Stimulated activated CD8-positive, alpha-beta memory T cell treated with anti-CD3 and anti-CD28 coated beads, Interleukin-7, amount 100 ng/mL, for 1 hour (primary cell): ENCODE results near the gene ASRGL1.
"Not testable (repeated sequence)": the region's sequence is repeated elsewhere in the genome, so short reads cannot be mapped to it uniquely, and the experiment has no call there.

Source experiments
- DNase-seq, 2 donors: peaks; one replicate each; pipeline ENCODE4 v3.0.0-alpha.2; 2020; ENCODE audit warnings: low read depth in 2 of 2

Gene ASRGL1

DNA sequence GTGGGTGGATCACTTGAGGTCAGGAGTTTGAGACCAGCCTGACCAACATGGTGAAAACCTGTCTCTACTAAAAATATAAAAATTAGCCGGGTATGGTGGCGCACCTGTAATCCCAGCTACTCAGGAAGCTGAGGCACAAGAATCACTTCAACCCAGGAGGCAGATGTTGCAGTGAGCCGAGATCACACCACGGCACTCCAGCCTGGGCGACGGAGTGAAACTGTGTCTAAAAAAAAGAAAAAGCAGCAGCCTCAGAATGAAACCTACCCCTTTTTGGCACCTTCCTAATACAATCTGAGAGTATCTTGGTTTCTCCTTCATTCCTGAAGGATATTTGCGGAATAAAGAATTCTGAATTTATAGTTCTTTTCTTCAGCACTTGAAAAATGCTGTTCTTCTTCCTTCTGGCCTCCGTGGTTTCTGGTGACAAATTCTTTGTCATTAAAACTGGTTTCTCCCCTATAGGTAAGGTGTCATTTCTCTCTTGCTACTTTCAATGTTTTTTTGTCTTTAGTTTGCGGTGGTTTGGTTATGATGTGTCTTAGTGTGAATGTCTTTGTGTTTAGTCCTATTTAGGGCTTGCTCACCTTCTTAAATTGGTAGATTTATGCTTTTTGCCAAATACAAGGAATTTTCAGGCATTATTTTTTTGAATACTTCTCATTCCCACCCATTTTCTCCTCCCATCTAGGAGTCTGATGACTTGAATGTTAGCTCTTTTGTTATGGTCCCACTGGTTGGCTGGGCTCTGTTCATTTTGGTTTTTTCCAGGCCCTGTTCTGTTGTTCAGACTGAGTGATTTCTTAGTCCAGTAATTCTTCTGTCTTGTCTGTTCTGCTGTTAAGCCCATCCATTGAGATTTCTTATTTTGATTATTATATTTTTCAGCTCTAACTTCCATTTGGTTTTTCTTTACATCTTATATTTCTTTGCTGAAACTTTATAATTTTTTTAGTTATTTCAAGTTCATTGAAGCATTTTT lies 15.4 kb downstream of the ASRGL1 start:
- no peak for DNase-seq

DNA sequence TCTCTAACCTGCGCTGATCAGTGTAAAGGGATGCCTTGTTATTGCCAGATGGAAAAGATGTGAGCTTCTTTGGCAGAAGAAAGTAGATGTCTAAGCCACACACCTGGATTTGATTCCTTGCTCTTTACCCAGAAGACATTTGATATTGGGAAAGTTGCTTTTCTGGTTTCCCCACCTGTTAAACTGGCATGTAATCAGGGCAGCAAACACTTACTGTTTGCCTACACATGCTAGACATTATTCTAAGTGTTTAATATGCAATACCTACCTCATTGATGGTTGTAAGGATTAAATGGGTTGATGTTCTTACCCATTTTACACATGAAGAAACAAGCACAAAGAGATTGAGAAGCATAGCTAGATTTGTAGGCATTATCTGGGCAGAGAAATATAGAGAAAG lies 16.6 kb downstream of the ASRGL1 start:
- DNase-seq = no peak

DNA sequence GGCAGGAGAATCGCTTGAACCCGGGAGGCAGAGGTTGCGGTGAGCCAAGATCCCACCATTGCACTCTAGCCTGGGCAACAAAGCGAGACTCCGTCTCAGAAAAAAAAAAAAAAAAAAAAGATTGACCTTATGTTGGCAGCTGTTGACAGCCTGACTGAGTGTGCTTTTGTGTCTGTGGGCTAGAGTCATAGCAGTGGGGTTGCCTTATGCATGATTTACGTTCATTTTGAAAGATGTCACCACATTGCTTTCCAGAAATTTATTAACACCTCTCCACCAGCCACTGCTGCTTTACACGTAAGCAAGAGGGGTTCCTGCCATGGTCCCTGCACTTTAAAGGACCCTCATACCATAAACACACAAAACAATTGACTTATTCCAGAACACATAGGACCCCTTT lies 21.0 kb downstream of the ASRGL1 start:
- no peak for DNase-seq

DNA sequence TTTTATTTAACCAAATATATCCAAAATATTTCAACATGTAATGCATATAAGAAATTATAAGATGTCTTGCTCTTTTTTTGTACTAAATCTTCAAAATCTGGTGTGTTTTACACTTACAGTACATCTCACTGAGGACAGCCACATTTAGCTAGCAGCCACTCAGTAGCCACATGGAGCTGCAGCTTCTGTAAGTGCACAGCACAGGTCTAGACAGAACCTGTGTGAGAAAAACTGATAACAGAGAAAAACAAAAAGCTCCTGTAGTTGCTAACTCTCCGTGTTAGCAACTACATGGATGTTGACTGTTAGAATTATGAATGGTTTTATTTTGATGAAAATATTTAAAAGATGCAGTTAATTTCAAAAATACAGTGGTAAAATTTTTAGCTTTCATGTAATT lies 22.2 kb downstream of the ASRGL1 start:
- DNase-seq = no peak

- no peak for DNase-seq
Observed at GRCh38 chr11:62360685-62361084, 23.4 kb downstream of the ASRGL1 start.

- DNase-seq = not testable (repeated sequence)
Observed at GRCh38 chr11:62368861-62369477, 31.7 kb downstream of the ASRGL1 start.

- DNase-seq = no peak
Observed at GRCh38 chr11:62370743-62371440, 33.6 kb downstream of the ASRGL1 start.

- no peak for DNase-seq
Observed at GRCh38 chr11:62372871-62373270, 35.6 kb downstream of the ASRGL1 start.

DNA sequence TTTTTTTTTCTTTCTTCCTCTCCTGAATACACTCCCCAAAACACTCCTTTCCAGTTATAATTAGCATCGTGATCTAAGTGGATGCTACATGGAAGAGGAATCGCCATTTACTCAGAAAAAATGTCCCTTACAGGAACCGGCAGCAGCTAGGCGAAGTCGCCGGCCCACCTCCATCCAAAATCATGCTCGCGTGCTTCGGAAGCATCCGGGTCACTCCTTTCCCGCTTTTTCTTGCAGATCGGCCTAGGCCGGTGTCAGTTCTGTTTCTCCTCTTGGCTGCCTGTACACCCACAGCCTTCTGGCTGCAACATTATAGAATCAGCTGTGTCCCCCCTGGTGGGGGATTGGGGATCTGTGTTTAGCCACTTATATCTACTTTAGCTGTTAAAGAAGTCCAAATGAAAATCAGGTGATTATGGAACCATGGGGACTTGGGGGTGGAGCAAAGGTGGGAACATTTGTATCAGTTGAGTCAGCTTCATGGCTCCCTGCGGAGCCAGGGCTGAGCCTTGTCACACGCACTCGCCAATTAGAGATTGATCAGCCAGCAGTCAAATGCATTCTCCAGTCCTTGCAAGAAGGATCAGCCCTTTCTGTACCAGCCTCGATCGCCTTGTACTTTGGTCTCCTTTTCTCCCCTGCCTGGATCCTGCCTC lies 36.3 kb downstream of the ASRGL1 start:
- no peak for DNase-seq

DNA sequence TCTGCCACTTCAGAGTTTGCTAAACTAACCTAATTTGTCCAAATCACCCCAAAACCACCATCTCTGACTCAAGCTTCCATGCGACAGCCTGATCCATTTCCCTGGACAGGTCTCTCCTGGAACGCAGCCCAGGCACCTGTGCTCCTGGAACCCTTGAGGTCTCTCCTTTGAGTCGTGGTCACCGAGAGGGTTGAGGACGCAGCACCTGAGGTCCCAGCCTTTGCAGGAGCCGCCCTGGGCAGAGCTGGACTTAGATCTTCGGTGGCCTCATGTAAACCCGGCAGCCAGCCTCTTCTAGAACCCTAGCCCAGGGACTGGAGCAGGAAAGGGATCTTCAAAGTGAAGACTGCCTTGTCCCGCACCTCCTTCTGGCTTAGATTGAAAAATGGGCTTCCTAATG lies 37.6 kb downstream of the ASRGL1 start:
- DNase-seq = no peak

GRCh38 chr11:62378459-62379063 lies 41.3 kb downstream of the ASRGL1 start:
- DNase-seq = not testable (repeated sequence)

- DNase-seq = not testable (repeated sequence)
Observed at GRCh38 chr11:62379586-62379985, 42.3 kb downstream of the ASRGL1 start.

GRCh38 chr11:62380821-62381245 lies 43.6 kb downstream of the ASRGL1 start:
- DNase-seq = not testable (repeated sequence)

DNA sequence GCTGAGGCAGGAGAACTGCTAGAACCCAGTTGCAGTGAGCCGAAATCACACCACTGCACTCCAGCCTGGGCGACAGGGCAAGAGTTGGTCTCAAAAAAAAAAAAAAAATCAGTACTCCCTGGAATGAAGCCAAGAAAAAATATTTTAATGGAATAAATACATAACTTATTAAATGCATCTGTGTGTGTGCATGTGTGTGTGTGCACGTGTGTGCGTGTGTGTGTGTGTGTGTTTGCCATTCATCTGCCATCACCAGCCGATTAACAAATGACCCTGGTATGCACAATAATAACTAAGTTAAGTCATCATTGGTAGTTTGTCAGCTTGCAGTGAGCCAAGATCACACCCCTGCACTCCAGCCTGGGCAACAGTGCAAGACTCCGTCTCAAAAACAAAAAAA lies 46.6 kb downstream of the ASRGL1 start:
- no peak for DNase-seq

DNA sequence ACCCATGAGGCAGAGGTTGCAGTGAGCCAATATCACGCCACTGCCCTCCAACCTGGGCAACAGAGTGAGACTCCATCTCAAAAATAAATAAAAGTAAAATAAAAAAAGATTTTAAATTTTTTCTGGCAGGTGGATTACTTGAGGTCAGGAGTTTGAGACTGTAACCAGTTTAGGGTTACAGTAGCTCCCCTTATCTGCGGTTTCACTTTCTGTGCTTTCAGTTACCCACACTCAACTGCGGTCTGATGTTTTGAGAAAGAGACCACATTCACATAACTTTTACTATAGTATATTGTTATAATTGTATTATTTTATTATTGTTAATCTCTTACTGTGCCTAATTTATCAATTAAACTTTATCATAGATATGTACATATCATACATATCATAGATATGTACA lies 48.8 kb downstream of the ASRGL1 start:
- not testable (repeated sequence) for DNase-seq

DNA sequence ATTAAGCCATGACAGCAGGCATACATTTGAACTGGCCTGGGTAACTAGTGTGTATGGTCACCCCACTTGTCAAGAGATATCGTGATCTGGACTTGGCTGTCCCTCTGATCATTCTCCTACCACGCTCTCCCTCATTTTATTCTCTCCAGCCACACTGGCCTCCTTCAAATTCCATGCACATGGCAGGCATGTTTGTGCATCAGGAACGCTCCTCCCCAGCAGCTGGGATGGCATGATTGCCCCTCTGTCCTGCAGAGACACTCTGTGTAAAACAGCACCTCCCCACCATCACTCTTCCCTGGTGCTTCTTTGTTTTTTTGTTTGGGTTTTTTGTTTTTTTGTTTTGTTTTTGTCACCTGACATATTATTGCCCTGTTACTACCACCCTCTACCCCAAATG lies 50.1 kb downstream of the ASRGL1 start:
- no peak for DNase-seq

DNA sequence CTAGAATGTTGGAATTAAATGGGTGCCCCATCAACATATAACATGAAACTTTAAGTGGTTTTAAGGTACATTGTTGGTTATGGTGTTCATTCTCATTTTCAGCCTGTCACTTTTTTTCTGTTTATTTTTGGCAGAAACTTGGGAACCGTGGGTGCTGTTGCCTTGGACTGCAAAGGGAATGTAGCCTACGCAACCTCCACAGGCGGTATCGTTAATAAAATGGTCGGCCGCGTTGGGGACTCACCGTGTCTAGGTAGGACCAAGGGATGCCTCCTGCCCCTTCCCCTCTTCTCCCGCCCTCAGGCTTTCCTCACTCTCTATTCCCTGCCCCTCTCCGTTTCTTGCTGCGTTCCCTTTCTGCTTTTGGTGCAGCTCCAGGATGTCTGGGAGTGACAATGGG lies 51.8 kb downstream of the ASRGL1 start:
- DNase-seq = no peak

- no peak for DNase-seq
Observed at GRCh38 chr11:62390237-62390636, 53.0 kb downstream of the ASRGL1 start.

DNA sequence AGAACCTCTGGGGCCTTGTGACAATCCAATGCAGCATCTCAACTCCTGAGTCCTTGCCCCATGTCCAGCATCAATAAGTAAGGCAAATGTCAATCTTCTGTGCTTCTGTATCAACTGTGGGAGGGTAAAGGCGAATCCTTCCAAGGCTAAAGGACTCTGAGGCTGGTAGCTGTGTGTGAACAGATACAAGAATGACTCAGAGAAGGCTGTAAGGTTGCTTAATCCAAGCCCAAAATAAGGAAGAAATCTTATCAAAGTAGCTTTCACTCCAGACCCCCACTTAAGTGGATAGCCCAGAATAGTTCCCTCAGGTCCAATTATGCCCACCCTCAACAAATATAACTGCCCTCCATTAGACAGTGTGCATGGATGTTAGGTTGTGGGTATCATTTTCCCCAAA lies 53.5 kb downstream of the ASRGL1 start:
- DNase-seq = no peak

- DNase-seq = no peak
Observed at GRCh38 chr11:62391642-62392425, 54.6 kb downstream of the ASRGL1 start.

DNA sequence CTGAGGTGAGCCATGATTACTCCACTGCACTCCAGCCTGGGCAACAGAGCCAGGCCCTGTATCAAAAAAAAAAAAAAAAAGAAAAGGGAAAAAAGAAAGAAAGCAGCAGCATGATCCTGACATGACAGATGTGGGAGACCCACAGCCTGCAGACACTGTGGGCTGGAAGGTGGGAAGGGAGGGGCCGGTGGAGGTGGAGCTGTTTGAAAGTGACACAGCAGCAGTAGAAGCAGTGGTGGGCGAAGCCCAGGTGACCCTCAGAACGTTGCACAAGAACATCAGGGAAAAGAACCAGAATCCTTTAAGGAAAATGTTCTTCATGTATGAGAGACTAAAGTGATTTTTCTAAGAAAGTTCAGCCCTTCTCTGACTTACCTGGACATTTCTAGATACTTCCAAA lies 55.3 kb downstream of the ASRGL1 start:
- no peak for DNase-seq
